Panc1 (cell line): ENCODE data around the gene REXO4. TPM values are rescaled to one million over a fixed set of nuclear protein-coding genes. Genes with fewer than 3 reads are reported as not detected.

Experiments
- ATAC-seq: fragments of 200-7000 bp; cut with Tn5 transposase; 2 replicates; pipeline ENCODE4 v1.9.1; 2020; ENCODE audit warnings: mild to moderate bottlenecking, moderate library complexity
- BruUV-seq: library from RNA; stranded (reverse); fragments of 400-500 nt; replicated peaks from 2 replicates; lab custom pipeline; 2021; lab: Mats Ljungman, UMichigan
- CTCF ChIA-PET: fragments of 300-600 bp; sonication (Branson Sonifier 250); formaldehyde crosslinking; loops from one replicate; lab custom pipeline; 2022; ENCODE audit warnings: antibody characterized with exemption; lab: Charles Lee
- POLR2A ChIA-PET: fragments of 300-600 bp; sonication (Branson Sonifier 250); formaldehyde crosslinking; loops from one replicate; lab custom pipeline; 2022; ENCODE audit warnings: antibody characterized with exemption; lab: Charles Lee
- DNase-seq: peaks from one replicate; pipeline ENCODE4 v3.0.0-alpha.2; 2010; ENCODE audit warnings: low read depth, low spot score
- H3K27ac ChIP-seq: 2 replicates; pipeline ENCODE4 v1.5.1; 2011; ENCODE audit warnings: mild to moderate bottlenecking, low read length, inconsistent platforms
- H3K27me3 ChIP-seq: fragments of 200-500 bp; sonication (Bioruptor generic); 2 replicates; pipeline ENCODE4 v1.6.0; 2014; ENCODE audit warnings: low read length, inconsistent platforms; ENCODE audit not compliant: control insufficient read depth, insufficient read depth
- H3K36me3 ChIP-seq: fragments of 200-500 bp; sonication (Bioruptor generic); 2 replicates; pipeline ENCODE4 v1.5.1; 2014; ENCODE audit warnings: inconsistent platforms, mild to moderate bottlenecking, low read length, moderate library complexity; ENCODE audit not compliant: control insufficient read depth, insufficient read depth
- H3K4me1 ChIP-seq: 2 replicates; pipeline ENCODE4 v1.5.1; 2011; ENCODE audit warnings: inconsistent platforms, mild to moderate bottlenecking, low read length, moderate library complexity; ENCODE audit not compliant: control insufficient read depth, insufficient read depth
- H3K4me3 ChIP-seq, 2 experiments: 2 replicates each; pipeline ENCODE4 v1.5.1; 2011 to 2012; ENCODE audit warnings: low read depth in 2 of 2, low read length in 2 of 2, mild to moderate bottlenecking in 2 of 2, inconsistent platforms in 1 of 2, moderate library complexity in 1 of 2
- H3K9me3 ChIP-seq: fragments of 200-500 bp; sonication (Bioruptor generic); 2 replicates; pipeline ENCODE4 v1.5.1; 2014; ENCODE audit warnings: low read depth, mild to moderate bottlenecking, inconsistent platforms, low read length, moderate library complexity; ENCODE audit not compliant: control insufficient read depth, insufficient read depth
- CTCF ChIP-seq: fragments of 450-650 bp; IDR thresholded peaks from 2 replicates; pipeline ENCODE4 v1.5.1; 2017; ENCODE audit warnings: mild to moderate bottlenecking
- POLR2AphosphoS5 ChIP-seq: IDR thresholded peaks from 2 replicates; pipeline ENCODE4 v1.6.1; 2012; ENCODE audit warnings: mild to moderate bottlenecking, low read depth, low read length, moderate library complexity
- REST ChIP-seq, 2 experiments: IDR thresholded peaks; 2 replicates each; pipeline ENCODE4 v1.6.1; 2011 to 2012; ENCODE audit warnings: low read depth in 2 of 2, control low read depth in 1 of 2, low read length in 1 of 2, mild to moderate bottlenecking in 1 of 2, moderate library complexity in 1 of 2; ENCODE audit not compliant: insufficient read depth in 1 of 2
- SIN3A ChIP-seq: IDR thresholded peaks from 2 replicates; pipeline ENCODE4 v1.6.1; 2012; ENCODE audit warnings: low read depth, mild to moderate bottlenecking, low read length, moderate library complexity, borderline replicate concordance; ENCODE audit not compliant: insufficient read depth
- TCF7L2 ChIP-seq: IDR thresholded peaks from 2 replicates; pipeline ENCODE4 v1.6.1; 2011; ENCODE audit warnings: mild to moderate bottlenecking, low read depth, low read length, inconsistent platforms
- in situ Hi-C: cut with HindIII; loops from 2 replicates; pipeline ENCODE4 v1.10.0; 2016; ENCODE audit warnings: low sequenced_read_pairs, low pct_unique_long_range_greater_than_20kb
- intact Hi-C: fragments of 100-400 bp; cut with micrococcal nuclease; formaldehyde crosslinking; loops from one replicate; pipeline ENCODE4 v1.10.0; 2022; ENCODE audit not compliant: unreplicated experiment
- total RNA-seq: library from RNA; stranded (reverse); gene quantifications from one replicate; pipeline ENCODE4 v1.2.1, GENCODE V29; 2021; ENCODE audit not compliant: unreplicated experiment

The REXO4 gene
- total RNA-seq, 1 experiment from 2014 or later = 19.9 TPM

- DNase-seq (no peak), ATAC-seq (no peak)
- no peak for TF ChIP-seq SIN3A
- no peak for TF ChIP-seq POLR2AphosphoS5
- TF ChIP-seq REST (IDR thresholded peaks at IDR 0.05; ENCODE audit: insufficient read depth in 1 of 2, low read depth in 2 of 2, low read length in 1 of 2) = no peak
- TF ChIP-seq TCF7L2 = no peak
- no peak for TF ChIP-seq CTCF
- in situ Hi-C loops = no loop called here
- Histone ChIP-seq H3K4me1 (peaks cover 6% of the 10 kb centered on the region; the same call in 1 of the 2 replicates), H3K36me3 (no peaks in the 10 kb centered on the region), H3K27me3 (no peaks in the 10 kb centered on the region), H3K27ac (no peak overlapping the region), H3K9me3 (no peaks in the 10 kb centered on the region), H3K4me3 (no peak overlapping the region)
- POLR2A ChIA-PET = no interaction called here
- intact Hi-C loops = no loop called here
- CTCF ChIA-PET = no interaction called here
- BruUV-seq = no TSS peak
These were observed 8.2 kb upstream of the REXO4 start for GRCh38 chr9:133426011-133426410.

GRCh38 chr9:133425049-133425632, 7.3 kb upstream of the REXO4 start:
- no TSS peak for BruUV-seq
- CTCF ChIA-PET = interaction anchor here (0.6 kb wide), 1 partner anchor 63 kb away, joined by 5 read pairs; no protein-coding TSS in a partner anchor
- POLR2A ChIA-PET = no interaction called here
- ATAC-seq (no peak), DNase-seq (no peak)
- in situ Hi-C loops = no loop called here
- peaks cover 6% of the 10 kb centered on the region; the same call in 1 of the 2 replicates for H3K4me1 ChIP-seq
- H3K9me3 ChIP-seq = no peaks in the 10 kb centered on the region
- no peaks in the 10 kb centered on the region for H3K36me3 ChIP-seq
- H3K27me3 ChIP-seq = no peaks in the 10 kb centered on the region
- no peak overlapping the region for H3K4me3 ChIP-seq
- intact Hi-C loops = no loop called here
- no peak overlapping the region for H3K27ac ChIP-seq
- no peak for TF ChIP-seq SIN3A
- TF ChIP-seq REST (IDR thresholded peaks at IDR 0.05; ENCODE audit: insufficient read depth in 1 of 2, low read depth in 2 of 2, low read length in 1 of 2) = no peak
- TF ChIP-seq CTCF = no peak
- no peak for TF ChIP-seq POLR2AphosphoS5
- no peak for TF ChIP-seq TCF7L2
